ENCODE results near the gene VEGFC. TPM values are rescaled to one million over a fixed set of nuclear protein-coding genes. Genes with fewer than 3 reads are reported as not detected.
A peak's percentile ranks its signal among the peaks of the same experiment; 100 is the strongest.

VEGFC gene
- total RNA-seq, 1 experiment from 2014 or later = not detected

DNA sequence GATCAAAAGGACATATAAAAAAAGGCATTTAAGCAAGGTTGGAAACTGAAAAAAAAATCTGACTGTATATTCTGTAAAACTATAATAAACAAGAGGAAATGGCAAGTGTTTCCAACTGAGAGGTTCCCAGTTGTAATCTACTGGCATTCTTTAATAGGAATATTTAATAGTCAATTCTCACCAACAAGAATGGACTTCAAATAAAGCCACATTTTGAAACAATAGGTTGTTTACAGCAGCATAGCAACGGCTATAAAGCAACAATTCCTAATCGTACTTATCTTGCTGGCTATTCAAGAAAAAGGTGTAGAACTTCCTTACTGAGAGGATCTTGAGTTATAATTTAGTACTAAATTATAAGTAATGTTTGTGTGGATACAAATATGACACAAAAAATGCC is 75.5 kb downstream of the VEGFC start:
- peak overlapping the region; percentile 45 for H2AFZ ChIP-seq (ENCODE audit: low read depth, low read length, poor library complexity, severe bottlenecking)
- no peaks in the 10 kb centered on the region for H3K36me3 ChIP-seq (ENCODE audit: control insufficient read depth in 1 of 2, insufficient read depth in 2 of 2, low read length in 2 of 2)
- no peaks in the 10 kb centered on the region for H3K27me3 ChIP-seq (ENCODE audit: insufficient read depth, low read length)
- BruUV-seq (replicated peaks) = no TSS peak
- ChIA-PET CTCF (no interaction called here), POLR2A (no interaction called here), RAD21 (ENCODE audit: low non-redundant PET in 1 of 2, low total read pairs in 2 of 2, uncharacterized antibody in 2 of 2, unreplicated experiment in 2 of 2) (no interaction called here)
- H3K27ac ChIP-seq (ENCODE audit: low read depth, low read length) = no peak overlapping the region
- H3K4me3 ChIP-seq (replicated peaks in 1 of 2; ENCODE audit: low read depth in 1 of 2, low read length in 2 of 2) = no peak overlapping the region
- no peaks in the 10 kb centered on the region for H3K79me2 ChIP-seq (ENCODE audit: insufficient read depth, low read length)
- no peak overlapping the region for H3K4me2 ChIP-seq (ENCODE audit: low read length)
- H3K4me1 ChIP-seq (ENCODE audit: control insufficient read depth in 1 of 2, insufficient read depth in 2 of 2, low read length in 2 of 2) = no peaks in the 10 kb centered on the region
- H3K9me3 ChIP-seq (ENCODE audit: control insufficient read depth in 1 of 2, insufficient read depth in 1 of 2, low read depth in 1 of 2, low read length in 2 of 2) = no peaks in the 10 kb centered on the region; a peak in 1 of 4 replicates
- DNase-seq (ENCODE audit: low read depth, low spot score) (no peak), ATAC-seq (no peak)
- H4K20me1 ChIP-seq (ENCODE audit: insufficient read depth) = no peaks in the 10 kb centered on the region
- TF ChIP-seq SIN3A (IDR thresholded peaks at IDR 0.05; ENCODE audit: low read depth) (no peak), EGR1 (IDR thresholded peaks at IDR 0.05; ENCODE audit: low read depth) (no peak), EZH2phosphoT487 (IDR thresholded peaks at IDR 0.05; ENCODE audit: borderline replicate concordance) (no peak), POLR2AphosphoS5 (IDR thresholded peaks at IDR 0.05; ENCODE audit: low read depth, low read length) (no peak), ATF3 (IDR thresholded peaks at IDR 0.05) (no peak), RAD21 (IDR thresholded peaks at IDR 0.05; ENCODE audit: low read depth) (no peak), ELF1 (IDR thresholded peaks at IDR 0.05; ENCODE audit: borderline replicate concordance, low read depth) (no peak), JUND (IDR thresholded peaks at IDR 0.05) (no peak), TCF7L2 (IDR thresholded peaks at IDR 0.05; ENCODE audit: borderline replicate concordance, extremely low read depth, insufficient read depth, insufficient read length) (no peak), EZH2 (IDR thresholded peaks at IDR 0.05) (no peak)
- TF ChIP-seq, protein P1, sequence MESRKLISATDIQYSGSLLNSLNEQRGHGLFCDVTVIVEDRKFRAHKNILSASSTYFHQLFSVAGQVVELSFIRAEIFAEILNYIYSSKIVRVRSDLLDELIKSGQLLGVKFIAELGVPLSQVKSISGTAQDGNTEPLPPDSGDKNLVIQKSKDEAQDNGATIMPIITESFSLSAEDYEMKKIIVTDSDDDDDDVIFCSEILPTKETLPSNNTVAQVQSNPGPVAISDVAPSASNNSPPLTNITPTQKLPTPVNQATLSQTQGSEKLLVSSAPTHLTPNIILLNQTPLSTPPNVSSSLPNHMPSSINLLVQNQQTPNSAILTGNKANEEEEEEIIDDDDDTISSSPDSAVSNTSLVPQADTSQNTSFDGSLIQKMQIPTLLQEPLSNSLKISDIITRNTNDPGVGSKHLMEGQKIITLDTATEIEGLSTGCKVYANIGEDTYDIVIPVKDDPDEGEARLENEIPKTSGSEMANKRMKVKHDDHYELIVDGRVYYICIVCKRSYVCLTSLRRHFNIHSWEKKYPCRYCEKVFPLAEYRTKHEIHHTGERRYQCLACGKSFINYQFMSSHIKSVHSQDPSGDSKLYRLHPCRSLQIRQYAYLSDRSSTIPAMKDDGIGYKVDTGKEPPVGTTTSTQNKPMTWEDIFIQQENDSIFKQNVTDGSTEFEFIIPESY (IDR thresholded peaks at IDR 0.05; ENCODE audit: extremely low read depth, insufficient replicate concordance, low read length) = no peak
- no peaks in the 10 kb centered on the region for H3K9me2 ChIP-seq (ENCODE audit: insufficient read depth)
- intact Hi-C loops (cut with micrococcal nuclease) = no loop called here
- H3K9ac ChIP-seq (ENCODE audit: low read length) = no peak overlapping the region

Data from HCT116 (cell line).